Measurements from ENCODE around the gene ACTR8.

Gene ACTR8

GRCh38 chr3:53817809-53818208, 64.1 kb downstream of the ACTR8 start:
- no peak for DNase-seq

- DNase-seq: peak in 1 of 51 donors; percentile 31
Measured at GRCh38 chr3:53817211-53817610, 64.7 kb downstream of the ACTR8 start.
